B cell (primary cell): Measurements from ENCODE around the gene FER. TPM values are rescaled to one million over a fixed set of nuclear protein-coding genes. Genes with fewer than 3 reads are reported as not detected.

Experiments used
- ATAC-seq: fragments of 200-7000 bp; cut with Tn5 transposase; one replicate; pipeline ENCODE4 v1.10.0; 2021; ENCODE audit warnings: low read depth, mild to moderate bottlenecking, moderate number of reproducible peaks, moderate library complexity
- CTCF ChIA-PET: fragments of 350-600 bp; sonication (Branson Sonifier 250); formaldehyde crosslinking; loops from one replicate; lab custom pipeline; 2021; ENCODE audit warnings: antibody characterized with exemption, inconsistent platforms; lab: Charles Lee
- POLR2A ChIA-PET: fragments of 350-600 bp; sonication (Branson Sonifier 250); formaldehyde crosslinking; loops from one replicate; lab custom pipeline; 2021; ENCODE audit warnings: antibody characterized with exemption; lab: Charles Lee
- DNase-seq: peaks from one replicate; pipeline ENCODE4 v3.0.0; 2013
- H2AFZ ChIP-seq: 2 replicates; pipeline ENCODE4 v1.6.1; 2012; ENCODE audit warnings: mild to moderate bottlenecking, low read depth, low read length; ENCODE audit not compliant: insufficient read depth, poor library complexity, severe bottlenecking
- H3K27ac ChIP-seq, 2 donors: 1 replicate in 1 of 2; 2 replicates in 1 of 2; pipeline ENCODE4 v1.5.1; 2012 to 2013; ENCODE audit warnings: low read length in 2 of 2, mild to moderate bottlenecking in 2 of 2, moderate library complexity in 1 of 2
- H3K27me3 ChIP-seq, 4 experiments: fragments of 200-600 bp in 1 of 4; sonication (generic) in 1 of 4; replicated peaks in 1 of 4; 1 replicate in 2 of 4; 2 replicates in 2 of 4; pipeline versions ENCODE4 v1.6.1 to v1.7.0; 2013 to 2016; ENCODE audit warnings: low read length in 3 of 4, mild to moderate bottlenecking in 2 of 4, mixed read lengths in 1 of 4, moderate library complexity in 1 of 4; ENCODE audit not compliant: insufficient read depth in 4 of 4, control insufficient read depth in 3 of 4; ENCODE audit errors: control extremely low read depth in 1 of 4
- H3K36me3 ChIP-seq, 2 experiments: replicated peaks in 1 of 2; 1 replicate in 1 of 2; 2 replicates in 1 of 2; pipeline versions ENCODE4 v1.6.1 to v1.7.1; 2013; ENCODE audit warnings: low read length in 1 of 2; ENCODE audit not compliant: insufficient read depth in 2 of 2, control insufficient read depth in 1 of 2; ENCODE audit errors: control extremely low read depth in 1 of 2, extremely low read depth in 1 of 2
- H3K4me1 ChIP-seq, 2 donors: fragments of 200-600 bp in 1 of 2; sonication (generic) in 1 of 2; 1 replicate in 1 of 2; 2 replicates in 1 of 2; pipeline versions ENCODE4 v1.5.1 to v1.6.1; 2013 to 2017; ENCODE audit warnings: low read length in 2 of 2; ENCODE audit not compliant: control insufficient read depth in 2 of 2, insufficient read depth in 2 of 2
- H3K4me2 ChIP-seq: replicated peaks from 2 replicates; pipeline ENCODE3; 2012; ENCODE audit warnings: mild to moderate bottlenecking, low read depth, low read length; ENCODE audit not compliant: poor library complexity, severe bottlenecking
- H3K4me3 ChIP-seq, 5 experiments: fragments of 200-600 bp in 1 of 5; sonication (generic) in 1 of 5; 1 replicate in 3 of 5; 2 replicates in 2 of 5; pipeline versions ENCODE4 v1.5.1 to v1.7.0; 2011 to 2016; ENCODE audit warnings: low read length in 4 of 5, mild to moderate bottlenecking in 4 of 5, low read depth in 2 of 5, control low read depth in 1 of 5, moderate library complexity in 1 of 5; ENCODE audit not compliant: insufficient read depth in 1 of 5; ENCODE audit errors: control extremely low read depth in 1 of 5, extremely low read depth in 1 of 5
- H3K79me2 ChIP-seq: fragments of 200-600 bp; sonication (generic); one replicate; pipeline ENCODE4 v1.6.0; 2016; ENCODE audit warnings: low read length; ENCODE audit not compliant: control insufficient read depth, insufficient read depth
- H3K9ac ChIP-seq: fragments of 200-600 bp; sonication (generic); 2 replicates; pipeline ENCODE4 v1.6.1; 2017; ENCODE audit warnings: mild to moderate bottlenecking, low read length, moderate library complexity
- H3K9me3 ChIP-seq, 3 donors: one replicate each; pipeline versions ENCODE4 v1.6.1 to v1.7.1; 2013; ENCODE audit warnings: low read length in 2 of 3; ENCODE audit not compliant: control insufficient read depth in 2 of 3, insufficient read depth in 1 of 3; ENCODE audit errors: control extremely low read depth in 1 of 3
- H4K20me1 ChIP-seq: 2 replicates; pipeline ENCODE4 v1.6.0; 2012; ENCODE audit warnings: mild to moderate bottlenecking, low read length; ENCODE audit not compliant: insufficient read depth, control insufficient read depth, poor library complexity, severe bottlenecking
- H3K27ac Mint-ChIP-seq: one replicate; pipeline ENCODE4 v1.8.0; 2021; ENCODE audit warnings: mixed read lengths
- H3K27me3 Mint-ChIP-seq: one replicate; pipeline ENCODE4 v1.8.0; 2021; ENCODE audit warnings: mixed read lengths
- H3K4me1 Mint-ChIP-seq: one replicate; pipeline ENCODE4 v1.8.0; 2021; ENCODE audit warnings: mixed read lengths
- H3K4me3 Mint-ChIP-seq: one replicate; pipeline ENCODE4 v1.8.0; 2021; ENCODE audit warnings: mixed read lengths
- H3K9me3 Mint-ChIP-seq: one replicate; pipeline ENCODE4 v1.8.0; 2022; ENCODE audit warnings: mixed read lengths; ENCODE audit not compliant: insufficient read depth
- CTCF ChIP-seq: fragments of 200-600 bp; IDR thresholded peaks from one replicate; pipeline ENCODE4 v1.8.0; 2022; ENCODE audit warnings: antibody characterized with exemption, mild to moderate bottlenecking
- EZH2 ChIP-seq: IDR thresholded peaks from 2 replicates; pipeline ENCODE4 v1.6.1; 2012; ENCODE audit warnings: borderline replicate concordance, low read depth, mild to moderate bottlenecking, moderate library complexity, low read length; ENCODE audit not compliant: insufficient read depth, poor library complexity, severe bottlenecking
- WGBS: methylation state at CpG from one replicate; pipeline ENCODE4 v1.1.5; 2013; ENCODE audit warnings: missing lambda C conversion rate; ENCODE audit not compliant: insufficient coverage; 5-methylcytosine and 5-hydroxymethylcytosine counted together
- intact Hi-C: fragments of 100-400 bp; cut with micrococcal nuclease; formaldehyde crosslinking; loops from one replicate; pipeline ENCODE4 v1.10.0; 2022
- polyA plus RNA-seq: library from polyadenylated mRNA; depleted of rRNA; stranded (reverse); fragments of >200 nt; gene quantifications from 2 replicates; pipeline ENCODE4 v1.2.3, GENCODE V29; 2012
- total RNA-seq, 2 donors: library from RNA; stranded (reverse); fragments of 120-200 nt in 1 of 2; gene quantifications; 1 replicate in 1 of 2; 2 replicates in 1 of 2; pipeline versions ENCODE4 v1.2.3 to v1.2.4, GENCODE V29; 2013 to 2022

The FER gene
- total and polyA plus RNA-seq, 2 donors (not counting 1 experiment from before 2014, with no cell fraction given): 1.3 to 41.3 TPM

GRCh38 chr5:109034306-109034705 lies 286.6 kb downstream of the FER start:
- H3K27me3 Mint-ChIP-seq: no peaks in the 10 kb centered on the region
- no CpG with 5 or more reads among the region's 1 CpG for WGBS
- Histone ChIP-seq H3K9ac (no peak overlapping the region), H4K20me1 (no peaks in the 10 kb centered on the region), H3K27me3 (no peaks in the 10 kb centered on the region), H3K36me3 (no peaks in the 10 kb centered on the region), H3K9me3 (no peaks in the 10 kb centered on the region), H3K27ac (no peak overlapping the region), H3K4me3 (no peak overlapping the region), H3K79me2 (no peaks in the 10 kb centered on the region), H2AFZ (no peak overlapping the region), H3K4me2 (no peak overlapping the region), H3K4me1 (no peaks in the 10 kb centered on the region)
- TF ChIP-seq CTCF (no peak), EZH2 (no peak)
- intact Hi-C loops: no loop called here
- no peak overlapping the region for H3K4me3 Mint-ChIP-seq
- ATAC-seq (no peak), DNase-seq (no peak)
- H3K4me1 Mint-ChIP-seq: peaks cover 7% of the 10 kb centered on the region
- ChIA-PET CTCF (interaction anchor here (1.0 kb wide), 1 partner anchor 115 kb away, joined by 3 read pairs; no protein-coding TSS in a partner anchor), POLR2A (interaction anchor here (0.7 kb wide), 1 partner anchor 71 kb away, joined by 4 read pairs; no protein-coding TSS in a partner anchor)
- H3K9me3 Mint-ChIP-seq: no peaks in the 10 kb centered on the region
- H3K27ac Mint-ChIP-seq: no peak overlapping the region

- ChIA-PET CTCF (no interaction called here), POLR2A (no interaction called here)
- ATAC-seq (no peak), DNase-seq (no peak)
- no peaks in the 10 kb centered on the region for H3K9me3 ChIP-seq
- Mint-ChIP-seq H3K4me1 (peaks cover 7% of the 10 kb centered on the region), H3K27me3 (no peaks in the 10 kb centered on the region), H3K27ac (no peak overlapping the region), H3K9me3 (no peaks in the 10 kb centered on the region), H3K4me3 (no peak overlapping the region)
- no peaks in the 10 kb centered on the region for H4K20me1 ChIP-seq
- no peak overlapping the region for H3K9ac ChIP-seq
- TF ChIP-seq CTCF (no peak), EZH2 (no peak)
- no peak overlapping the region for H3K4me2 ChIP-seq
- H3K27ac ChIP-seq: no peak overlapping the region
- no peaks in the 10 kb centered on the region for H3K79me2 ChIP-seq
- WGBS: no CpG with 5 or more reads among the region's 4 CpGs
- H2AFZ ChIP-seq: no peak overlapping the region
- no peak overlapping the region for H3K4me3 ChIP-seq
- H3K4me1 ChIP-seq: no peaks in the 10 kb centered on the region
- intact Hi-C loops: no loop called here
- H3K27me3 ChIP-seq: no peaks in the 10 kb centered on the region
- H3K36me3 ChIP-seq: no peaks in the 10 kb centered on the region
These were observed 287.7 kb downstream of the FER start for GRCh38 chr5:109035436-109035835.
